ENCODE data around the gene EFTUD2.

- TF ChIP-seq GATA2 (IDR thresholded peaks at IDR 0.05; ENCODE audit: low read depth, low read length) (no peak), GATA3 (IDR thresholded peaks at IDR 0.05; ENCODE audit: low read depth, low read length) (no peak)
Measured at GRCh38 chr17:44913676-44914075, 14.4 kb upstream of the EFTUD2 start.
